NK-92 (cell line): ENCODE measurements around the gene SNRK.

Experiments
- DNase-seq: peaks from one replicate; lab custom pipeline; 2025; ENCODE audit not compliant: unreplicated experiment; lab: John Stamatoyannopoulos, UW

Gene SNRK

GRCh38 chr3:43286115-43286840, at the start of gene SNRK:
Gene SNRK (plus strand): TSS chr3:43286540. CDS start chr3:43303204, 16,664 bp downstream.
- no peak for DNase-seq

GRCh38 chr3:43238801-43239200, 47.5 kb upstream of the SNRK start:
- DNase-seq, result no peak

- DNase-seq, result no peak
These were observed 46.6 kb upstream of the SNRK start for GRCh38 chr3:43239755-43240154.

GRCh38 chr3:43243590-43244587, 42.5 kb upstream of the SNRK start:
- DNase-seq, result no peak

GRCh38 chr3:43244694-43245093, 41.6 kb upstream of the SNRK start:
- DNase-seq, result no peak

- no peak for DNase-seq
These were observed 39.4 kb upstream of the SNRK start for GRCh38 chr3:43246976-43247375.

- DNase-seq, result no peak
These were observed 38.7 kb upstream of the SNRK start for GRCh38 chr3:43247561-43248184.

- no peak for DNase-seq
These were observed 38.2 kb upstream of the SNRK start for GRCh38 chr3:43248185-43248583.

GRCh38 chr3:43248973-43249372, 37.4 kb upstream of the SNRK start:
- no peak for DNase-seq

- no peak for DNase-seq
These were observed 36.9 kb upstream of the SNRK start for GRCh38 chr3:43249405-43249804.

- DNase-seq, result no peak
These were observed 33.0 kb upstream of the SNRK start for GRCh38 chr3:43253294-43253693.

- DNase-seq, result no peak
These were observed 32.2 kb upstream of the SNRK start for GRCh38 chr3:43254125-43254524.

GRCh38 chr3:43255662-43256061, 30.7 kb upstream of the SNRK start:
- DNase-seq, result no peak

GRCh38 chr3:43256714-43257461, 29.5 kb upstream of the SNRK start:
- DNase-seq, result no peak

- DNase-seq, result no peak
These were observed 28.5 kb upstream of the SNRK start for GRCh38 chr3:43257850-43258249.

GRCh38 chr3:43259626-43260025, 26.7 kb upstream of the SNRK start:
- DNase-seq, result no peak

GRCh38 chr3:43260412-43260811, 25.9 kb upstream of the SNRK start:
- DNase-seq, result no peak

GRCh38 chr3:43262194-43262593, 24.1 kb upstream of the SNRK start:
- DNase-seq, result no peak

- no peak for DNase-seq
These were observed 19.9 kb upstream of the SNRK start for GRCh38 chr3:43266451-43266850.

GRCh38 chr3:43266995-43267394, 19.3 kb upstream of the SNRK start:
- no peak for DNase-seq

- DNase-seq, result no peak
These were observed 17.7 kb upstream of the SNRK start for GRCh38 chr3:43268636-43269035.
